Measurements from ENCODE around the gene PIK3R4. TPM values are rescaled to one million over a fixed set of nuclear protein-coding genes. Genes with fewer than 3 reads are reported as not detected.

Gene PIK3R4
- total RNA-seq, 1 donor from 2014 or later, result 101 TPM

- TF ChIP-seq CTCF (IDR thresholded peaks at IDR 0.05), result no peak
- no peak for DNase-seq (ENCODE audit: low spot score in 2 of 2)
- no peaks in the 10 kb centered on the region for H3K27me3 ChIP-seq
- H3K27ac ChIP-seq, result no peak overlapping the region
- intact Hi-C loops (cut with DNase I), result no loop called here
- H3K4me3 ChIP-seq, result no peak overlapping the region
- H3K36me3 ChIP-seq, result peaks cover 11 to 32% of the 10 kb centered on the region in 2 donors
- no peaks in the 10 kb centered on the region for H3K9me3 ChIP-seq
- peaks cover 0 to 12% of the 10 kb centered on the region in 2 donors for H3K4me1 ChIP-seq
These were observed 41.1 kb downstream of the PIK3R4 start for GRCh38 chr3:130705501-130705900.

- no peaks in the 10 kb centered on the region for H3K9me3 ChIP-seq
- H3K4me1 ChIP-seq, result peaks cover 0 to 3% of the 10 kb centered on the region in 2 donors
- intact Hi-C loops (cut with DNase I), result no loop called here
- H3K27me3 ChIP-seq, result no peaks in the 10 kb centered on the region
- no peak for DNase-seq (ENCODE audit: low spot score in 2 of 2)
- H3K4me3 ChIP-seq, result no peak overlapping the region
- peaks cover 11 to 36% of the 10 kb centered on the region in 2 donors for H3K36me3 ChIP-seq
- no peak overlapping the region for H3K27ac ChIP-seq
- TF ChIP-seq CTCF (IDR thresholded peaks at IDR 0.05), result no peak
These were observed 43.6 kb downstream of the PIK3R4 start for GRCh38 chr3:130702985-130703384.

GRCh38 chr3:130700541-130700940 lies 46.1 kb downstream of the PIK3R4 start:
- intact Hi-C loops (cut with DNase I), result no loop called here
- no peaks in the 10 kb centered on the region for H3K9me3 ChIP-seq
- peaks cover 11 to 39% of the 10 kb centered on the region in 2 donors for H3K36me3 ChIP-seq
- no peak for TF ChIP-seq CTCF (IDR thresholded peaks at IDR 0.05)
- H3K4me1 ChIP-seq, result peaks cover 0 to 3% of the 10 kb centered on the region in 2 donors
- H3K27me3 ChIP-seq, result no peaks in the 10 kb centered on the region
- peak in 1 of 2 donors; percentile 64 for DNase-seq (ENCODE audit: low spot score in 2 of 2)
- peak overlapping the region; percentile 51 to 66 for H3K27ac ChIP-seq
- H3K4me3 ChIP-seq, result no peak overlapping the region

GRCh38 chr3:130699765-130700164 lies 46.9 kb downstream of the PIK3R4 start:
- Histone ChIP-seq H3K4me1 (peaks cover 0 to 3% of the 10 kb centered on the region in 2 donors), H3K4me3 (no peak overlapping the region), H3K27me3 (no peaks in the 10 kb centered on the region), H3K9me3 (no peaks in the 10 kb centered on the region), H3K27ac (peak overlapping the region; percentile 51 to 57), H3K36me3 (peaks cover 11 to 38% of the 10 kb centered on the region in 2 donors)
- no peak for DNase-seq (ENCODE audit: low spot score in 2 of 2)
- intact Hi-C loops (cut with DNase I), result no loop called here
- peak in 1 of 3 experiments; percentile 22 for TF ChIP-seq CTCF (IDR thresholded peaks at IDR 0.05)

GRCh38 chr3:130693314-130693713 lies 53.3 kb downstream of the PIK3R4 start:
- no peak for DNase-seq (ENCODE audit: low spot score in 2 of 2)
- no peak overlapping the region for H3K27ac ChIP-seq
- intact Hi-C loops (cut with DNase I), result no loop called here

More at GRCh38 chr3:130693314-130693713, 53.3 kb downstream of the PIK3R4 start:
- Histone ChIP-seq H3K36me3 (peaks cover 6 to 26% of the 10 kb centered on the region in 2 donors), H3K9me3 (no peaks in the 10 kb centered on the region), H3K27me3 (no peaks in the 10 kb centered on the region), H3K4me1 (no peaks in the 10 kb centered on the region), H3K4me3 (no peak overlapping the region)
- no peak for TF ChIP-seq CTCF (IDR thresholded peaks at IDR 0.05)
